ENCODE measurements around the gene UBE2Q1.

The UBE2Q1 gene

GRCh38 chr1:154591206-154591605, 32.7 kb upstream of the UBE2Q1 start:
- H3K4me3 ChIP-seq (ENCODE audit: low read depth, low read length) = no peak overlapping the region
- H3K4me1 ChIP-seq (ENCODE audit: control insufficient read depth, insufficient read depth, low read length) = no peaks in the 10 kb centered on the region
- H3K9ac ChIP-seq (ENCODE audit: low read depth, low read length) = no peak overlapping the region
- H3K27ac ChIP-seq (ENCODE audit: low read depth, low read length) = no peak overlapping the region
- peaks cover 98% of the 10 kb centered on the region for H3K36me3 ChIP-seq (ENCODE audit: control insufficient read depth, insufficient read depth, low read length)
- no peaks in the 10 kb centered on the region for H3K9me3 ChIP-seq (ENCODE audit: control insufficient read depth, insufficient read depth, low read length)
- no peaks in the 10 kb centered on the region for H3K27me3 ChIP-seq (ENCODE audit: control insufficient read depth, insufficient read depth, low read length)

GRCh38 chr1:154590756-154591155, 32.3 kb upstream of the UBE2Q1 start:
- Histone ChIP-seq H3K4me1 (ENCODE audit: control insufficient read depth, insufficient read depth, low read length) (no peaks in the 10 kb centered on the region), H3K9me3 (ENCODE audit: control insufficient read depth, insufficient read depth, low read length) (no peaks in the 10 kb centered on the region), H3K27ac (ENCODE audit: low read depth, low read length) (no peak overlapping the region), H3K9ac (ENCODE audit: low read depth, low read length) (no peak overlapping the region), H3K36me3 (ENCODE audit: control insufficient read depth, insufficient read depth, low read length) (peaks cover 98% of the 10 kb centered on the region), H3K27me3 (ENCODE audit: control insufficient read depth, insufficient read depth, low read length) (no peaks in the 10 kb centered on the region), H3K4me3 (ENCODE audit: low read depth, low read length) (no peak overlapping the region)

GRCh38 chr1:154589780-154590179, 31.3 kb upstream of the UBE2Q1 start:
- Histone ChIP-seq H3K36me3 (ENCODE audit: control insufficient read depth, insufficient read depth, low read length) (peaks cover 98% of the 10 kb centered on the region), H3K4me1 (ENCODE audit: control insufficient read depth, insufficient read depth, low read length) (no peaks in the 10 kb centered on the region), H3K9me3 (ENCODE audit: control insufficient read depth, insufficient read depth, low read length) (no peaks in the 10 kb centered on the region), H3K27ac (ENCODE audit: low read depth, low read length) (no peak overlapping the region), H3K4me3 (ENCODE audit: low read depth, low read length) (no peak overlapping the region), H3K9ac (ENCODE audit: low read depth, low read length) (no peak overlapping the region), H3K27me3 (ENCODE audit: control insufficient read depth, insufficient read depth, low read length) (no peaks in the 10 kb centered on the region)

GRCh38 chr1:154586641-154587040, 28.2 kb upstream of the UBE2Q1 start:
- Histone ChIP-seq H3K27me3 (ENCODE audit: control insufficient read depth, insufficient read depth, low read length) (no peaks in the 10 kb centered on the region), H3K9ac (ENCODE audit: low read depth, low read length) (no peak overlapping the region), H3K36me3 (ENCODE audit: control insufficient read depth, insufficient read depth, low read length) (peaks cover 100% of the 10 kb centered on the region), H3K9me3 (ENCODE audit: control insufficient read depth, insufficient read depth, low read length) (no peaks in the 10 kb centered on the region), H3K4me3 (ENCODE audit: low read depth, low read length) (no peak overlapping the region), H3K27ac (ENCODE audit: low read depth, low read length) (no peak overlapping the region), H3K4me1 (ENCODE audit: control insufficient read depth, insufficient read depth, low read length) (no peaks in the 10 kb centered on the region)

GRCh38 chr1:154586231-154586630, 27.8 kb upstream of the UBE2Q1 start:
- Histone ChIP-seq H3K4me1 (ENCODE audit: control insufficient read depth, insufficient read depth, low read length) (no peaks in the 10 kb centered on the region), H3K4me3 (ENCODE audit: low read depth, low read length) (no peak overlapping the region), H3K9me3 (ENCODE audit: control insufficient read depth, insufficient read depth, low read length) (no peaks in the 10 kb centered on the region), H3K27ac (ENCODE audit: low read depth, low read length) (no peak overlapping the region), H3K9ac (ENCODE audit: low read depth, low read length) (no peak overlapping the region), H3K27me3 (ENCODE audit: control insufficient read depth, insufficient read depth, low read length) (no peaks in the 10 kb centered on the region), H3K36me3 (ENCODE audit: control insufficient read depth, insufficient read depth, low read length) (peaks cover 98% of the 10 kb centered on the region)

- H3K4me1 ChIP-seq (ENCODE audit: control insufficient read depth, insufficient read depth, low read length) = no peaks in the 10 kb centered on the region
- H3K27ac ChIP-seq (ENCODE audit: low read depth, low read length) = no peak overlapping the region
- H3K36me3 ChIP-seq (ENCODE audit: control insufficient read depth, insufficient read depth, low read length) = peaks cover 98% of the 10 kb centered on the region
- no peak overlapping the region for H3K9ac ChIP-seq (ENCODE audit: low read depth, low read length)
- H3K27me3 ChIP-seq (ENCODE audit: control insufficient read depth, insufficient read depth, low read length) = no peaks in the 10 kb centered on the region
- H3K9me3 ChIP-seq (ENCODE audit: control insufficient read depth, insufficient read depth, low read length) = no peaks in the 10 kb centered on the region
- no peak overlapping the region for H3K4me3 ChIP-seq (ENCODE audit: low read depth, low read length)
Observed at GRCh38 chr1:154584267-154584994, 26.0 kb upstream of the UBE2Q1 start.

GRCh38 chr1:154583773-154584172, 25.3 kb upstream of the UBE2Q1 start:
- Histone ChIP-seq H3K27me3 (ENCODE audit: control insufficient read depth, insufficient read depth, low read length) (no peaks in the 10 kb centered on the region), H3K4me3 (ENCODE audit: low read depth, low read length) (no peak overlapping the region), H3K27ac (ENCODE audit: low read depth, low read length) (no peak overlapping the region), H3K9me3 (ENCODE audit: control insufficient read depth, insufficient read depth, low read length) (no peaks in the 10 kb centered on the region), H3K4me1 (ENCODE audit: control insufficient read depth, insufficient read depth, low read length) (no peaks in the 10 kb centered on the region), H3K36me3 (ENCODE audit: control insufficient read depth, insufficient read depth, low read length) (peaks cover 98% of the 10 kb centered on the region), H3K9ac (ENCODE audit: low read depth, low read length) (no peak overlapping the region)

GRCh38 chr1:154582885-154583284, 24.4 kb upstream of the UBE2Q1 start:
- no peaks in the 10 kb centered on the region for H3K4me1 ChIP-seq (ENCODE audit: control insufficient read depth, insufficient read depth, low read length)
- peaks cover 98% of the 10 kb centered on the region for H3K36me3 ChIP-seq (ENCODE audit: control insufficient read depth, insufficient read depth, low read length)
- no peaks in the 10 kb centered on the region for H3K9me3 ChIP-seq (ENCODE audit: control insufficient read depth, insufficient read depth, low read length)
- H3K9ac ChIP-seq (ENCODE audit: low read depth, low read length) = no peak overlapping the region
- no peak overlapping the region for H3K27ac ChIP-seq (ENCODE audit: low read depth, low read length)
- H3K4me3 ChIP-seq (ENCODE audit: low read depth, low read length) = no peak overlapping the region
- H3K27me3 ChIP-seq (ENCODE audit: control insufficient read depth, insufficient read depth, low read length) = no peaks in the 10 kb centered on the region

GRCh38 chr1:154581766-154582165, 23.3 kb upstream of the UBE2Q1 start:
- H3K36me3 ChIP-seq (ENCODE audit: control insufficient read depth, insufficient read depth, low read length) = peaks cover 88% of the 10 kb centered on the region
- H3K4me3 ChIP-seq (ENCODE audit: low read depth, low read length) = no peak overlapping the region
- H3K27ac ChIP-seq (ENCODE audit: low read depth, low read length) = no peak overlapping the region
- no peaks in the 10 kb centered on the region for H3K4me1 ChIP-seq (ENCODE audit: control insufficient read depth, insufficient read depth, low read length)
- no peaks in the 10 kb centered on the region for H3K9me3 ChIP-seq (ENCODE audit: control insufficient read depth, insufficient read depth, low read length)
- no peak overlapping the region for H3K9ac ChIP-seq (ENCODE audit: low read depth, low read length)
- no peaks in the 10 kb centered on the region for H3K27me3 ChIP-seq (ENCODE audit: control insufficient read depth, insufficient read depth, low read length)

- Histone ChIP-seq H3K9ac (ENCODE audit: low read depth, low read length) (no peak overlapping the region), H3K4me1 (ENCODE audit: control insufficient read depth, insufficient read depth, low read length) (peaks cover 4% of the 10 kb centered on the region; the same call in 1 of the 2 replicates), H3K27ac (ENCODE audit: low read depth, low read length) (no peak overlapping the region), H3K4me3 (ENCODE audit: low read depth, low read length) (no peak overlapping the region), H3K9me3 (ENCODE audit: control insufficient read depth, insufficient read depth, low read length) (no peaks in the 10 kb centered on the region), H3K36me3 (ENCODE audit: control insufficient read depth, insufficient read depth, low read length) (peaks cover 64% of the 10 kb centered on the region), H3K27me3 (ENCODE audit: control insufficient read depth, insufficient read depth, low read length) (no peaks in the 10 kb centered on the region)
Observed at GRCh38 chr1:154579374-154579773, 20.9 kb upstream of the UBE2Q1 start.

GRCh38 chr1:154578058-154578418, 19.6 kb upstream of the UBE2Q1 start:
- H3K9ac ChIP-seq (ENCODE audit: low read depth, low read length) = no peak overlapping the region
- no peak overlapping the region for H3K27ac ChIP-seq (ENCODE audit: low read depth, low read length)
- H3K27me3 ChIP-seq (ENCODE audit: control insufficient read depth, insufficient read depth, low read length) = no peaks in the 10 kb centered on the region

More at GRCh38 chr1:154578058-154578418, 19.6 kb upstream of the UBE2Q1 start:
- Histone ChIP-seq H3K36me3 (ENCODE audit: control insufficient read depth, insufficient read depth, low read length) (peaks cover 50% of the 10 kb centered on the region), H3K4me1 (ENCODE audit: control insufficient read depth, insufficient read depth, low read length) (peaks cover 5% of the 10 kb centered on the region; the same call in 1 of the 2 replicates), H3K4me3 (ENCODE audit: low read depth, low read length) (no peak overlapping the region), H3K9me3 (ENCODE audit: control insufficient read depth, insufficient read depth, low read length) (no peaks in the 10 kb centered on the region)

Data from HUES48 (cell line).